Activated CD8-positive, alpha-beta memory T cell treated with anti-CD3 and anti-CD28 coated beads, Interleukin-2, amount 50 U/mL, for 48 hours (primary cell): ENCODE measurements around the gene ELAPOR2.
"Not testable (repeated sequence)": the region's sequence is repeated elsewhere in the genome, so short reads cannot be mapped to it uniquely, and the experiment has no call there.

Source experiments
- DNase-seq: peaks from one replicate; pipeline ENCODE4 v3.0.0-alpha.2; 2020

Gene ELAPOR2

DNA sequence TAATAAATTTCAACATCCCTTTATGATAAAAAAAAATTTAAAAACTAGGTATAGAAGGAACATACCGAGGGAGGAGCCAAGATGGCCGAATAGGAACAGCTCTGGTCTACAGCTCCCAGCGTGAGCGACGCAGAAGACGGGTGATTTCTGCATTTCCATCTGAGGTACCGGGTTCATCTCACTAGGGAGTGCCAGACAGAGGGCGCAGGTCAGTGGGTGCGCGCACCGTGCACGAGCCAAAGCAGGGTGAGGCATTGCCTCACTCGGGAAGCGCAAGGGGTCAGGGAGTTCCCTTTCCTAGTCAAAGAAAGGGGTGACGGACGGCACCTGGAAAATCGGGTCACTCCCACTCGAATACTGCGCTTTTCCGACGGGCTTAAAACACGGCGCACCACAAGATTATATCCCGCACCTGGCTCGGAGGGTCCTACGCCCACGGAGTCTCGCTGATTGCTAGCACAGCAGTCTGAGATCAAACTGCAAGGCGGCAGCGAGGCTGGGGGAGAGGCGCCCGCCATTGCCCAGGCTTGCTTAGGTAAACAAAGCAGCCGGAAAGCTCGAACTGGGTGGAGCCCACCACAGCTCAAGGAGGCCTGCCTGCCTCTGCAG is 19.7 kb downstream of the ELAPOR2 start:
- not testable (repeated sequence) for DNase-seq

DNA sequence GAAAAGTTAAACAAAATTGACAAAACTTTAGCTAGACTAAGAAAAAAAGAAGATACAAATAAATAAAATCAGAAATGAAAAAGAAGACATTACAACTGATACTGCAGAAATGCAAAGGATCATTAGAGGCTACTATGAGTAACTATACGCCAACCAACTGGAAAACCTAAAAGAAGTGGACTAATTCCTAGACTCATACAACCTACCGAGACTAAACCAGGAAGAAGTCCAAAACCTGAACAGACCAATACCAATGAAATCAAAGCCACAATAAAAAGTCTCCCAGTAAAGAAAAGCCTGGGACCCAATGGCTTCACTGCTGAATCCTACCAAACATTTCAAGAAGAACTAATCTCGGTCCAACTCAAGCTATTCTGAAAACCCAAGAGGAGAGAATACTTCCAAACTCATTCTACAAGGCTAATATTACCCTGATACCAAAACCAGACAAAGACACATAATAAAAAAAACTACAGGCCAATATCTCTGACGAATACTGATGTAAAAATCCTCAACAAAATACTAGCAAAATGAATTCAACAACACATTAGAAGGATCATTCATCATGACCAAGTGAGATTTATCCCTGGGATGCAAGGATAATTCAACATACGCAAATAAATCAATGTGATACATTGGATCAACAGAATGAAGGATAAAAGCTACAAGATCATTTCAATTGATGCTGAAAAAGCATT is 20.3 kb downstream of the ELAPOR2 start:
- no peak for DNase-seq

DNA sequence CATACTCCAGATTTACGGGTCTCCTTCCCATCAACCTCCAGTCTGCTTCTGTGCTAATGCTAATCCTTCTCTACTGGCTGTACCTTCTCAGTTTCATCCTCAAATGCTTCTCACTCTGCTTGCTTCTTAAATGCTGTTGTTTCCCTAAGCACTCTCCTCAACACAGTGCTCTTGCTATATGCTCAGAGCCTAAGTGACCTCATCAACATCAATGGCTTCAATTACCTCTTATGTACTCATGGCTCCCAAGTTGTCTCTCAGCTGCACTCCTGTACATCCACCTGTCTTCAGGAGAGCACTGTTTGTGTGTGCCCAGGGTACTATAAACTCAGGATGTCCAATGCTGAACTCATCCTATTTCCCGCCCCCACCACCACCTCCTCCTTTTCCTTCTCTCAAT is 22.5 kb downstream of the ELAPOR2 start:
- no peak for DNase-seq

DNA sequence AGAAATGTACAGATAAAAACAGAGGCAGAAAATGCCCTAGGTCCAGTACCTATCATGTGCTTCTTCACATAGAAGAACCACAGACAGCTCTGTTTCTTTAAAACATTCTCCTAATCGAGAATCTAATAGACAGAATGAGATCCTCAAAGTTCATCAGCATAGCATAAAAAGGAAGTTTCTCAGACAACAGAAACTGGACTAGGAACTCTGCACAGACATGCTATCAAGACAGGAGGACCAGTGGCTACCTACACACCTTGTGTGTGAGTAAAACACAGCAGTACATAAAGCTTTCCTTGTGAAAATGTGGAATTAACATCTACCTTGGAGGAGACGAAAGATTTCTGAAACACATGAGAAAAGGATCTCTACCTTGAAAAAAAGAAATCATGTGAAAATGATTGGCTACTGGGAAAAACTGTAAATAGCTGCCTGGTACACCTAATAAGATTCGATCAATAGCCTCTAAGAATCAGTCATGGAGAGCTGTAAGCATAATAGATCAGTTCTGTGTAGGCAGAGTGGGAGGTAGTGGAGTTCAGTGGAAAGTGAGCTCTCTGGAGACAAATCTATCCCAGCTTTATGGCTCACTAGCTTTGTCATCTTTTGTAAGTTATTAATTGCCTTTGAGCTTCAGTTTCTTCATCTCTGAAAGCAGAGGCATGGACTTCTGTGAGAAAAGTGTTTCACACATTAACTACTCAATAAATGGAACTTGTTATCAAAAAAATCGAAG is 26.7 kb downstream of the ELAPOR2 start:
- no peak for DNase-seq

DNA sequence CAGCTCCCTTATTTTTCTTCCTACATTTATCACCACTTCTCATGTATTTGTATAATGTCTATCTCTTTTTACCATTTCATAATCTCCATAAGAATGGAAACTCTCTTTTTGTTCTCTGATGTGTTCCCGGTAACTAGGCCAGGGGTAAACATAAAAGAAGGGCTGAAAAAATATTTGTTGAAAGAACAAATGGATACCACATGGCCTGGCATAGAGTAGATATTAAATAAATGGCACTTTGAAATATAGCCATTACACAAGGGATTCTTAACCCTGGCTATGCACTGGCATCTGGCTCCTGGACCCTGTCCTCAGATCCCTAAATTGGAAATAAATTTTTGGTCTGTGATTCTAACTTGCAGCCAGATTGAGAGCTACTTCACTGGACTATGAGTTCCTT is 30.4 kb downstream of the ELAPOR2 start:
- no peak for DNase-seq

DNA sequence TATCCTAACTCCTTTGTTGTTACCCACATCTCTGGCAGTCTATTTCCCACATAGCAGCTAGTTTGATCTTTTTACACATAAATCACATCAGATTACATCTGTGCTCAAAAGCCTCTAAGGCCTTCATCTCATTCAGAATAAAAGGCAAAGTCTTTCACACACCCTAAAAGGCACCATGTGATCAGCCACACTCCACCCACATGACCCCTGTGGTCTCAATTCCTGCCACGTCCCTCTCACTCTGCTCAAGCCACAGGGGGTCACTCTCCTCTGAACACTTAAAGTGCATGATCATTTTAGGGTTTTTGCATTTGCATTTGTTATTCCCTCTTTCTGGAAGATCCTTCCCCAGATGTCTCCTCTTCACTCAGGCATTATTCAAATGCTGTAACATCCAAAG is 30.8 kb downstream of the ELAPOR2 start:
- no peak for DNase-seq

DNA sequence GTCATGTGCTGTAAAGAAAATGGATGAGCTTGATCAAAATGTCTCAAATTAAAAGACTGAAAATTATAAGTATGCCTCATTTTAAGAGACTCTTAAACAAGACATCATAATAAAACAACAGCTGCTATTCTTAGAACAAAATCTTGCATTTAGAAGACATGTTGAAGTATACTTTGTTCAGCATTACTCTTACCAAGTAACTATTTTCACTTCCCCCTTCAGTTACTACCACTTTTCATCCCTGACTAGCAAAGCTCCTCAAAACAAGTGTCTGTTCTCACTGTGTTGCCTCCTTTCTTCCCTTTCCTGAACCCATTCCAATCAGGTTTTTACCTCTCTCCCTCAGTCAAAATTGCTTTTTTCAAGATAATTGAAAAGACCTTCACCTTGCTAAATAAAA is 31.6 kb downstream of the ELAPOR2 start:
- DNase-seq: no peak

DNA sequence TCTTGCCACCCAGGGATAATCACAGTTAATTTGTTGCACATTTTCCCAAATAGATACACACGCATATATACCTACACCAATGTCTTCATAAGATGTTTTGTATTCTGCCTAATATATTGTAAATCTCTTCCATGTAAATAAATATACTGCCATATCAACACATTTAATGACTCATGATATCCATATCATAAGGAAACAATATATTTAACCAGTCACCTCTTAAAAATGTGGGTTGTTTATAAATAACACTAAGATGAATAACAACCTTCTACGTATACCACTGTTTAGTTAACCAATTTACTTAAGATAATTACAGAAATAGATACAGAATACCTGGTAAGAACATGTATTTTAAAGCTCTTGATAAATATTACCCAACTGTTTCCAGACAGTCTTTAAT is 38.2 kb downstream of the ELAPOR2 start:
- no peak for DNase-seq

DNA sequence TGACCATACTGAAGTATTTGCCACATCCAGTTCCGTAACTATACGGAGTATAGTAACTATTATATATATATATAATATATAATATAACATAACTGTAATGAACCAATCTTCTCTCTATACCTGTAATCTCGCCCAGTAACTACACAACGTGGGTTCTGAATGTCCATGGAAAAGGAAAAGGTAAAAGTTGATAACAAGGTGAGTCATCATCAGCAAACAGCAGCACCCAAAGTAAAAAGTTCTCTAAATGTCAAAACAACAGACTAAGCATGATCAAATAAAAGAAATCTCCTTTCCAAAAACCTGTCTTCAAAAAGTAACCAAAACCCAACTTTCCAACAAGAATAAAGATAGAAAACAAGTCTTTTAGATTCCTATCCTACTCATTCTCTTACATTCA is 42.8 kb downstream of the ELAPOR2 start:
- no peak for DNase-seq

DNA sequence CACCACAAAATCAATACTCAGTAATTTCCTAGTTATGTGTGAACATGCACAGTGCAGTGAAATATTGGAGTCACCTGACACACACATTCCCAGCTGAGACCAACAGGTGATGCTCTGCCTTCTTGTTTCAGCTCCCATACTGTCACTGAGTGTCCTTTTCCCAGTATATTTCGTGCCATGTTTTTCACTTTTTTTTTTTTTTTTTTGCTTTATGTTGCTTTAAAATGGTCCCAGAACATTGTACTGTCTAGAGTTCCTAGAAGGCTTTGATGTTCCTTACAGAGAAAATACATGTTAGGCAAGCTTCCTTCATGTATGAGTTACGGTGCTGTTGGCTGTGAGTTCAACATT is 45.6 kb downstream of the ELAPOR2 start:
- DNase-seq: no peak

DNA sequence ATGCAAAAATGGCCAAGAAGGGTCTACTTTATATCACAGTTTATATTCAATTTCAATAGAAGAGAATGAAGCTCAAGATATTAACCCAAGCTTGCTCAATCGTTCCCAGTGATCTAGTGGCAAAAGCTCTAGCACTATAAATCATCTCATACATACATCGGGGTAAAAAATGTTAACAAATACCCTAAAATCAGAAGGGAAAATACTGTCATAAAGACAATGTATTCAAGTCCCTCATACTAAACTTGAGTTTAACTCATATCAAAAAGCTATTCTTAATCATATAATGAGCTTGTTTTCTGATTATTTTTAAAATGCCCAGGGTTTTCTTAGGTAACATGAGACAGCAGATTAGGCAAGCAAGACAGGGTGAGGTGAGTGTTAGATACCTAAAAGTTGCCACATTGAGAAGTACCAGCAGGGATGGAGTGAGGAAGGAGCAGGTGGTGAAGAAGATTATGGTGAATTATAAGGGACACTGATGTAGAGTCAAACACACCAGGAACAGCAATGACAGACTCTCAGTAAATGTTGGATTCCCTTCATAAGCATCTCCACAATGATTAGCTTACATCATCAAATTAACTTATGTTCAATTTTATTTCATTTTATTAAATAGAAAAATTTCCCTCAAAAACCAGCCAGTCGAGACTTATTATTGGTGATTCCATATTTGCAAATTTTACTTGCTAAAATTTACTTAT is 46.2 kb downstream of the ELAPOR2 start:
- DNase-seq: no peak
